Esophagus (tissue), 2 donors: ENCODE results near the gene UTS2. TPM values are rescaled to one million over a fixed set of nuclear protein-coding genes. Genes with fewer than 3 reads are reported as not detected.

Experiments used
- H3K27ac ChIP-seq, 2 donors: one replicate each; pipeline ENCODE4 v1.5.1; 2013; ENCODE audit warnings: low read depth in 2 of 2, mild to moderate bottlenecking in 2 of 2, inconsistent platforms in 1 of 2, low read length in 1 of 2, moderate library complexity in 1 of 2
- H3K27me3 ChIP-seq, 2 donors: one replicate each; pipeline ENCODE4 v1.6.1; 2013; ENCODE audit warnings: low read length in 2 of 2, control low read depth in 1 of 2, mild to moderate bottlenecking in 1 of 2; ENCODE audit not compliant: insufficient read depth in 2 of 2, control insufficient read depth in 1 of 2
- H3K36me3 ChIP-seq, 2 donors: one replicate each; pipeline ENCODE4 v1.6.1; 2013; ENCODE audit warnings: low read length in 1 of 2; ENCODE audit not compliant: control insufficient read depth in 2 of 2, insufficient read depth in 2 of 2
- H3K4me1 ChIP-seq, 2 donors: one replicate each; pipeline ENCODE4 v1.6.1; 2013; ENCODE audit warnings: low read length in 1 of 2; ENCODE audit not compliant: control insufficient read depth in 2 of 2, insufficient read depth in 2 of 2
- H3K4me3 ChIP-seq, 2 donors: one replicate each; pipeline ENCODE4 v1.5.1; 2013; ENCODE audit warnings: low read length in 2 of 2, mild to moderate bottlenecking in 2 of 2, low read depth in 1 of 2, moderate library complexity in 1 of 2
- H3K9me3 ChIP-seq, 2 donors: one replicate each; pipeline ENCODE4 v1.6.1; 2013; ENCODE audit warnings: mild to moderate bottlenecking in 2 of 2, low read depth in 1 of 2, low read length in 1 of 2, moderate library complexity in 1 of 2; ENCODE audit not compliant: control insufficient read depth in 2 of 2, insufficient read depth in 1 of 2
- WGBS, 2 donors: extraction: QIAGEN DNeasy Blood & Tissue Kit; methylation state at CpG; one replicate each; pipeline ENCODE4 v1.1.7; 2013; 5-methylcytosine and 5-hydroxymethylcytosine counted together
- polyA plus RNA-seq, 2 donors: library from polyadenylated mRNA; stranded (reverse); fragments of 200-250 nt; gene quantifications; one replicate each; pipeline ENCODE4 v1.2.3, GENCODE V29; 2013
- donor health status: healthy with polysubstance abuse.
- donor health status: Bipolar disorder and iron deficiency.

Gene UTS2
- polyA plus RNA-seq, 2 donors = 0.04 to 0.56 TPM

- H3K4me1 ChIP-seq = peaks cover 0 to 2% of the 10 kb centered on the region in 2 donors
- no peak overlapping the region for H3K4me3 ChIP-seq
- H3K9me3 ChIP-seq = no peaks in the 10 kb centered on the region
- H3K27me3 ChIP-seq = no peaks in the 10 kb centered on the region
- no peaks in the 10 kb centered on the region for H3K36me3 ChIP-seq
- no peak overlapping the region for H3K27ac ChIP-seq
- WGBS, 2 donors = 89% methylated on average over 15 of the region's 15 CpGs
Measured at GRCh38 chr1:7850786-7851185, 2.1 kb downstream of the UTS2 start.

GRCh38 chr1:7847599-7847998 is 5.3 kb downstream of the UTS2 start:
- Histone ChIP-seq H3K9me3 (no peaks in the 10 kb centered on the region), H3K27ac (no peak overlapping the region), H3K36me3 (peaks cover 0 to 3% of the 10 kb centered on the region in 2 donors), H3K4me1 (peaks cover 0 to 2% of the 10 kb centered on the region in 2 donors), H3K27me3 (no peaks in the 10 kb centered on the region), H3K4me3 (no peak overlapping the region)
- 52 to 53% methylated on average over 4 of the region's 4 CpGs for WGBS, 2 donors

- WGBS, 2 donors = 89 to 91% methylated on average over 7 of the region's 7 CpGs
- H3K36me3 ChIP-seq = peaks cover 0 to 5% of the 10 kb centered on the region in 2 donors
- H3K4me3 ChIP-seq = no peak overlapping the region
- no peaks in the 10 kb centered on the region for H3K9me3 ChIP-seq
- no peak overlapping the region for H3K27ac ChIP-seq
- H3K4me1 ChIP-seq = peaks cover 0 to 2% of the 10 kb centered on the region in 2 donors
- H3K27me3 ChIP-seq = no peaks in the 10 kb centered on the region
Measured at GRCh38 chr1:7846656-7847055, 6.2 kb downstream of the UTS2 start.

- H3K9me3 ChIP-seq = no peaks in the 10 kb centered on the region
- no peak overlapping the region for H3K27ac ChIP-seq
- H3K36me3 ChIP-seq = peaks cover 0 to 5% of the 10 kb centered on the region in 2 donors
- WGBS, 2 donors = 94 to 100% methylated on average over 2 of the region's 2 CpGs
- H3K4me1 ChIP-seq = peaks cover 0 to 2% of the 10 kb centered on the region in 2 donors
- no peak overlapping the region for H3K4me3 ChIP-seq
- no peaks in the 10 kb centered on the region for H3K27me3 ChIP-seq
Measured at GRCh38 chr1:7845761-7846160, 7.1 kb downstream of the UTS2 start.

- Histone ChIP-seq H3K27me3 (no peaks in the 10 kb centered on the region), H3K36me3 (peaks cover 2 to 8% of the 10 kb centered on the region in 2 donors), H3K27ac (no peak overlapping the region), H3K9me3 (peaks cover 0 to 6% of the 10 kb centered on the region in 2 donors), H3K4me3 (no peak overlapping the region), H3K4me1 (no peaks in the 10 kb centered on the region)
- WGBS, 2 donors = 84 to 89% methylated on average over 4 of the region's 4 CpGs
Measured at GRCh38 chr1:7842517-7842916, 10.3 kb downstream of the UTS2 start.

- 90 to 95% methylated on average over 3 of the region's 3 CpGs for WGBS, 2 donors
- H3K4me1 ChIP-seq = no peaks in the 10 kb centered on the region
- H3K36me3 ChIP-seq = peaks cover 4 to 9% of the 10 kb centered on the region in 2 donors
- no peaks in the 10 kb centered on the region for H3K27me3 ChIP-seq
- no peak overlapping the region for H3K27ac ChIP-seq
- H3K9me3 ChIP-seq = peaks cover 0 to 6% of the 10 kb centered on the region in 2 donors
- H3K4me3 ChIP-seq = no peak overlapping the region
Measured at GRCh38 chr1:7839526-7839925, 13.3 kb downstream of the UTS2 start.

GRCh38 chr1:7838714-7839113 is 14.2 kb downstream of the UTS2 start:
- 90 to 92% methylated on average over 2 of the region's 2 CpGs for WGBS, 2 donors
- no peaks in the 10 kb centered on the region for H3K27me3 ChIP-seq
- peaks cover 4 to 9% of the 10 kb centered on the region in 2 donors for H3K36me3 ChIP-seq
- no peaks in the 10 kb centered on the region for H3K4me1 ChIP-seq
- H3K9me3 ChIP-seq = peaks cover 0 to 6% of the 10 kb centered on the region in 2 donors
- no peak overlapping the region for H3K4me3 ChIP-seq
- no peak overlapping the region for H3K27ac ChIP-seq

GRCh38 chr1:7833035-7833434 is 19.8 kb downstream of the UTS2 start:
- no peak overlapping the region for H3K27ac ChIP-seq
- H3K4me3 ChIP-seq = no peak overlapping the region
- H3K9me3 ChIP-seq = peaks cover 0 to 3% of the 10 kb centered on the region in 2 donors
- peaks cover 4 to 11% of the 10 kb centered on the region in 2 donors for H3K36me3 ChIP-seq
- H3K27me3 ChIP-seq = no peaks in the 10 kb centered on the region
- H3K4me1 ChIP-seq = no peaks in the 10 kb centered on the region

- Histone ChIP-seq H3K36me3 (peaks cover 3 to 17% of the 10 kb centered on the region in 2 donors), H3K9me3 (no peaks in the 10 kb centered on the region), H3K27ac (no peak overlapping the region), H3K4me1 (no peaks in the 10 kb centered on the region), H3K27me3 (no peaks in the 10 kb centered on the region), H3K4me3 (no peak overlapping the region)
- 58 to 77% methylated on average over 3 of the region's 3 CpGs for WGBS, 2 donors
Measured at GRCh38 chr1:7831458-7831857, 21.4 kb downstream of the UTS2 start.

- H3K27ac ChIP-seq = no peak overlapping the region
- peaks cover 13 to 20% of the 10 kb centered on the region in 2 donors for H3K36me3 ChIP-seq
- 84 to 85% methylated on average over 39 of the region's 39 CpGs for WGBS, 2 donors
- no peaks in the 10 kb centered on the region for H3K27me3 ChIP-seq
- H3K4me1 ChIP-seq = no peaks in the 10 kb centered on the region
- H3K9me3 ChIP-seq = no peaks in the 10 kb centered on the region
- H3K4me3 ChIP-seq = peak overlapping the region in 1 of 2 donors; percentile 21
Measured at GRCh38 chr1:7827126-7827955, 25.5 kb downstream of the UTS2 start.
